Right cardiac atrium (tissue), 5 donors: Measurements from ENCODE around the gene RTN4RL1. TPM values are rescaled to one million over a fixed set of nuclear protein-coding genes. Genes with fewer than 3 reads are reported as not detected.
A peak's percentile ranks its signal among the peaks of the same experiment; 100 is the strongest.

Source experiments
- ATAC-seq, 2 donors: fragments of 200-7000 bp; cut with Tn5 transposase; one replicate each; pipeline versions ENCODE4 v1.8.0 to v1.9.1; 2020; ENCODE audit warnings: moderate library complexity in 2 of 2, mild to moderate bottlenecking in 1 of 2
- DNase-seq, 3 donors: peaks; one replicate each; pipeline ENCODE4 v3.0.0-alpha.2; 2020
- H3K27ac ChIP-seq: one replicate; pipeline ENCODE4 v1.5.1; 2013; ENCODE audit warnings: mild to moderate bottlenecking, low read length, control low read depth, moderate library complexity
- H3K27me3 ChIP-seq: one replicate; pipeline ENCODE4 v1.6.1; 2013; ENCODE audit not compliant: control insufficient read depth, insufficient read depth
- H3K4me1 ChIP-seq: one replicate; pipeline ENCODE4 v1.6.1; 2013; ENCODE audit warnings: low read length; ENCODE audit not compliant: control insufficient read depth, insufficient read depth
- H3K4me3 ChIP-seq: one replicate; pipeline ENCODE4 v1.5.1; 2013; ENCODE audit warnings: low read length, control low read depth
- H3K9me3 ChIP-seq: one replicate; pipeline ENCODE4 v1.6.1; 2013; ENCODE audit warnings: low read length; ENCODE audit not compliant: control insufficient read depth
- WGBS: extraction: QIAGEN DNeasy Blood & Tissue Kit; methylation state at CpG from one replicate; pipeline ENCODE4 v1.1.7; 2013; 5-methylcytosine and 5-hydroxymethylcytosine counted together
- intact Hi-C, 4 donors: fragments of 100-400 bp; cut with DNase I; formaldehyde crosslinking; loops; one replicate each; pipeline versions ENCODE4 v1.11.0 to v1.14.0; 2022 to 2023
- polyA plus RNA-seq: library from polyadenylated mRNA; stranded (reverse); fragments of 200-250 nt; gene quantifications from one replicate; pipeline ENCODE4 v1.2.3, GENCODE V29; 2013
- total RNA-seq, 4 donors: library from RNA; stranded (reverse); fragmentation: NEBNext Ultra II Directional; extraction: Animal tissue kit (Norgen Biotek cat#: 25700); gene quantifications; one replicate each; pipeline ENCODE4 v1.2.1, GENCODE V29; 2021
- donor health status: healthy with polysubstance abuse.
- donor health status: DM: no; HTN: yes; CAD: no.
- donor health status: DM: no; HTN: no; CAD: no.
- donor health status: DM: no; HTN: yes; CAD: no; lungs with severe emphysema.
- donor health status: DM: yes; HTN: yes; CAD: no.

Gene RTN4RL1
- total and polyA plus RNA-seq, 5 donors = 3.9 to 5.7 (median 4.4) TPM

DNA sequence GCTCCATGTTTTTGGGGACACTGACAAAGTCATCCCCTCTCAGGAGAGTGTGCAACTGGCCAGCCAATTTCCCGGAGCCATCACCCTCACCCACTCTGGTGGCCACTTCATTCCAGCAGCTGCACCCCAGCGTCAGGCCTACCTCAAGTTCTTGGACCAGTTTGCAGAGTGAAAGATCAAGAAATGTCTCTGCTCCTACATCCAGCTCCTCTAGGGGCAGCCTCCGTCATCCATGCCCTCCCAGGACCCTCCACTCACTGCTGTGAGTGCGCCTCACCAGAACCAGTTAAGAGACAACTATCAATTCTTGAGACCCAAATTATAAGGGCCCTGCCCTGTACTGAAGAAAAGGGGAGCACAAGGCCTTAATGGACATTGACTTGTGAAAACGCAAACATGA is 17.8 kb upstream of the RTN4RL1 start:
- no peak for DNase-seq
- H3K9me3 ChIP-seq = no peaks in the 10 kb centered on the region
- H3K4me3 ChIP-seq = no peak overlapping the region
- no peaks in the 10 kb centered on the region for H3K4me1 ChIP-seq
- H3K27me3 ChIP-seq = no peaks in the 10 kb centered on the region
- ATAC-seq = no peak
- H3K27ac ChIP-seq = no peak overlapping the region
- 78% methylated on average over 5 of the region's 5 CpGs for WGBS
- intact Hi-C loops = loop anchor here in 2 of 4 donors (10.0 kb wide), 1 partner anchor 368 kb away; no protein-coding TSS in a partner anchor

DNA sequence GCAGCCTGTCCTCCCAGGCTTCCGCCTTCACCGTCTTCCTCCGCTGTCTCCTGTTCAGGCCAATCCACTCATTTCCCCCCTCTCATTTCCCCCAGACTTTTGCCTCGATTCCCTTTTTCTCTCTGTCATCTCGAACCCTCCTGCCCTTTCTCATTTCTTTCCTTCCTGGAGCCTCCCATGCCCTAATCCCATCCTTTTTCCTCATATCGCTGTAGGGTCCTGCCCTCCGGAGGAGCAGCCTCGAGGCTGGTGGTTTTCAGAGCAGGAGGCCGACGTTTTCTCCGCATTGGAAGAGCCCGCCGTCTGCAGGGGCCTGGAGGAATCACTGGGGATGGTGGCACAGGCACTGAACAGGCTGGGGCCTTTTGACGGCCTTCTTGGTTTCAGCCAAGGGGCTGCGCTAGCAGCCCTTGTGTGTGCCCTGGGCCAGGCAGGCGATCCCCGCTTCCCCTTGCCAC is 17.3 kb upstream of the RTN4RL1 start:
- no peaks in the 10 kb centered on the region for H3K9me3 ChIP-seq
- H3K4me1 ChIP-seq = no peaks in the 10 kb centered on the region
- WGBS = 16% methylated on average over 17 of the region's 17 CpGs
- peak overlapping the region; percentile 83 for H3K27ac ChIP-seq
- intact Hi-C loops = loop anchor here in 2 of 4 donors (10.0 kb wide), 1 partner anchor 368 kb away; no protein-coding TSS in a partner anchor
- DNase-seq (peak in 1 of 3 donors; percentile 62), ATAC-seq (peak; percentile 3 to 8)
- H3K4me3 ChIP-seq = peak overlapping the region; percentile 61
- H3K27me3 ChIP-seq = no peaks in the 10 kb centered on the region

DNA sequence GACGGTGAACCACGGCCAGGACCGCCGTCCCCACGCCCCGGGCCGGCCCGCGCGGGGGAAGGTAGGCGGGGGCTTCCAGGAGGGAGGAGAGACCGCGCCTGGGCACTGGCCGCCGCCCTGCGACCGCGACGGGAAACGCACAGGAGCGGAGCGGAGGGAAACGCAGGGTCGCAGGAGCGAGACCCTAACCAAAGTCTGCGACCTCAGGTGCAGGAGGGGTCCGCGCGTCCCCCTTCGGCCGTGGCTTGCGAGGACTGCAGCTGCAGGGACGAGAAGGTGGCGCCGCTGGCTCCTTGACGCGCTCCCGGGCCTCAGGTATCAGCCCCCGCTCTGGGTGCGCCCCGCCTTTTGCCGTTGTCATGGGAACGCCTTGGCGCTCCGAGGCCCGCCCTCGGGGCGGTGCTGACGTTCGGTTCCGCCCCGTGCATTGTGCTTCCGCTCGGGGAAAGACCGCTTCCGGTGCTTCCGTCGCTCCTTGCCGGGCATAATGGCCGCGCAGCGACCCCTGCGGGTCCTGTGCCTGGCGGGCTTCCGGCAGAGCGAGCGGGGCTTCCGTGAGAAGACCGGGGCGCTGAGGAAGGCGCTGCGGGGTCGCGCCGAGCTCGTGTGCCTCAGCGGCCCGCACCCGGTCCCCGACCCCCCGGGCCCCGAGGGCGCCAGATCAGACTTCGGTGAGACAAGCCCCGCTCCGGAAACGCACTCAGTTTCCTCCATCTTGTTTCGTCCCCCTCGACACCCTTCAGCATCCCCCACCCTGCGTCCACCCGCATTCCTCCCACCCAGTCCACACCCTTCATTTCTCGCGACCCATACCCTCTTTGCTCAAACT is 16.6 kb upstream of the RTN4RL1 start, which contains the start of gene OVCA2:
Gene OVCA2, plus strand, starts transcription at position 462 of the 829 bp plus-strand sequence. Its CDS starts 26 bp downstream, at position 488.
- no peaks in the 10 kb centered on the region for H3K9me3 ChIP-seq
- peak within 1 kb of the TSS; percentile 61 for H3K4me3 ChIP-seq
- H3K27me3 ChIP-seq = no peaks in the 10 kb centered on the region
- no peaks in the 10 kb centered on the region for H3K4me1 ChIP-seq
- intact Hi-C loops = loop anchor here in 2 of 4 donors (10.0 kb wide), 1 partner anchor 367 kb away; no protein-coding TSS in a partner anchor
- H3K27ac ChIP-seq = peak within 1 kb of the TSS; percentile 83
- 1% methylated on average over 93 of the region's 93 CpGs for WGBS
- DNase-seq (peak; percentile 97 to 98 (median 97)), ATAC-seq (peak; percentile 94 to 96)

DNA sequence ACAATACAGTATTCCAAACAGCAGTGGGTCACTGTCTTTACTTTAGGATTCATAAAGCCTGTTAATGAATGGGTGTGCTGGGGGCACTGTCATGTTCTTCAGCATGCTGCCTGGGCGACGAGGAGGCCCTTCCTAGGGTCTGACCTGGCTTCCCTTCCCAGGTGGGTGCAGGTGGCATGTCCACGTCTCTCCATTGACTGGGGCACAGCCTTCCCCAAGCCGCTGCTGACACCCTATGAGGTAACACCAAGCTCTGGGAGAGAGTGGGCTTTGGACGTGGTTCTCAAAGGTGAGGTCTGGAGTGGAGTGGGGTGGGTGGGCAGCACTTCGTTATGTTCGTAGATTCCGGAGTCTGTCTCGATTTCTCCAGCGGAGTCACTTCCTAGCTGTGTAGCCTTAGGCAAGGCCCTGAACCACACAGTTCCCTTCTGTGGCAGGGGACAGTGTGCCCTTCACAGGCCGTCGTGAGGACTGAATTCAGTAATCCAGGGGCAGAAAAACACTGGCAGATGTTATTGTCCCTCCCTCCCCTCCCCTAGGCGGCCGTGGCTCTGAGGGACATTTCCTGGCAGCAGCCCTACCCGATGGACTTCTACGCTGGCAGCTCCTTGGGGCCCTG is 15.9 kb upstream of the RTN4RL1 start:
- Histone ChIP-seq H3K4me3 (peak overlapping the region; percentile 61), H3K27ac (peak overlapping the region; percentile 40), H3K9me3 (no peaks in the 10 kb centered on the region), H3K27me3 (no peaks in the 10 kb centered on the region), H3K4me1 (no peaks in the 10 kb centered on the region)
- ATAC-seq (peak in 1 of 2 donors; percentile 0), DNase-seq (peak in 1 of 3 donors; percentile 49)
- intact Hi-C loops = loop anchor here in 2 of 4 donors (10.0 kb wide), 1 partner anchor 366 kb away; no protein-coding TSS in a partner anchor
- 43% methylated on average over 16 of the region's 16 CpGs for WGBS

DNA sequence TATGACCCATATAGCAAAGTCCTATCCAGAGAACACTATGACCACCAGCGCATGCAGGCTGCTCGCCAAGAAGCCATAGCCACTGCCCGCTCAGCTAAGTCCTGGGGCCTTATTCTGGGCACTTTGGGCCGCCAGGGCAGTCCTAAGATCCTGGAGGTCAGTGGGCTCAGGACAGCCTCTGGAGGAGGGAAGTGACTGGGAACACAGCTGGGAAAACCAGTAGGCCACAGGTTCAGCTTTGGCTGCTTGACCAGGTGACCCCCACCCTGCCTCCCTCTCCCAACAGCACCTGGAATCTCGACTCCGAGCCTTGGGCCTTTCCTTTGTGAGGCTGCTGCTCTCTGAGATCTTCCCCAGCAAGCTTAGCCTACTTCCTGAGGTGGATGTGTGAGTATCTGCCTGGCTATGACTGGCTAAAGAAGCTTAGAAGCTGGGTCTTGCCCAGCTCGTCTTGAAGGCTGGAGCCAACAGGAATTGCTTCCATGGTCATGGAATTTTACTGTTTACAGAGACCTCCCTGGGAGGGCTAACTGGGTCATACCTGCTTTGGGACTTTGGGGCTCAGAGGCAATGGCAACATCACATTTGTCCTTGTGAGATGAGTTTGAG is 15.2 kb upstream of the RTN4RL1 start:
- ATAC-seq (no peak), DNase-seq (peak in 2 of 3 donors; percentile 47 to 63)
- intact Hi-C loops = loop anchor here in 2 of 4 donors (10.0 kb wide), 1 partner anchor 366 kb away; no protein-coding TSS in a partner anchor
- 82% methylated on average over 7 of the region's 7 CpGs for WGBS
- H3K27ac ChIP-seq = no peak overlapping the region
- no peaks in the 10 kb centered on the region for H3K4me1 ChIP-seq
- H3K27me3 ChIP-seq = no peaks in the 10 kb centered on the region
- H3K4me3 ChIP-seq = no peak overlapping the region
- H3K9me3 ChIP-seq = no peaks in the 10 kb centered on the region

DNA sequence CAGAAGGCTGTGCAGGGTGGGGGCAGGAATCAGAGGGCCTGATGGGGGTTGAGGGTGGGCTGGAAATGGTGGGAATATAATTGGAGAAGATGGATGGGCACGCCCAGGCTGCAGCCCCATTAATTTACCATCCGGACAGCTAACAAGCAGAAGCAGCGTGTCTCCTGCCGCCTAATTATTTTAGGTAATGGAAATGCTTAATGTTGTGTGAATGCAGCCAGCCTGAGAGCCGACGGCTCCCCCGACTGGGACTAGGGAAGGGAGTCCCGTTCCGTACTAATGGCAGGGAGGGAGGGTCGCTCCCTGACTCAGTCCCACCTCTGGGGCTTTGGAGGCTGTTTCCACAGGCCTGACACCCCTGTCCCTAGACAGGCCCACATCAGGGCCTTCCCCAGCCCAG is 12.0 kb upstream of the RTN4RL1 start:
- Histone ChIP-seq H3K4me3 (no peak overlapping the region), H3K4me1 (no peaks in the 10 kb centered on the region), H3K27me3 (no peaks in the 10 kb centered on the region), H3K9me3 (no peaks in the 10 kb centered on the region), H3K27ac (no peak overlapping the region)
- WGBS = 92% methylated on average over 10 of the region's 10 CpGs
- intact Hi-C loops = no loop called here
- ATAC-seq = no peak
- peak in 2 of 3 donors; percentile 38 to 40 for DNase-seq

DNA sequence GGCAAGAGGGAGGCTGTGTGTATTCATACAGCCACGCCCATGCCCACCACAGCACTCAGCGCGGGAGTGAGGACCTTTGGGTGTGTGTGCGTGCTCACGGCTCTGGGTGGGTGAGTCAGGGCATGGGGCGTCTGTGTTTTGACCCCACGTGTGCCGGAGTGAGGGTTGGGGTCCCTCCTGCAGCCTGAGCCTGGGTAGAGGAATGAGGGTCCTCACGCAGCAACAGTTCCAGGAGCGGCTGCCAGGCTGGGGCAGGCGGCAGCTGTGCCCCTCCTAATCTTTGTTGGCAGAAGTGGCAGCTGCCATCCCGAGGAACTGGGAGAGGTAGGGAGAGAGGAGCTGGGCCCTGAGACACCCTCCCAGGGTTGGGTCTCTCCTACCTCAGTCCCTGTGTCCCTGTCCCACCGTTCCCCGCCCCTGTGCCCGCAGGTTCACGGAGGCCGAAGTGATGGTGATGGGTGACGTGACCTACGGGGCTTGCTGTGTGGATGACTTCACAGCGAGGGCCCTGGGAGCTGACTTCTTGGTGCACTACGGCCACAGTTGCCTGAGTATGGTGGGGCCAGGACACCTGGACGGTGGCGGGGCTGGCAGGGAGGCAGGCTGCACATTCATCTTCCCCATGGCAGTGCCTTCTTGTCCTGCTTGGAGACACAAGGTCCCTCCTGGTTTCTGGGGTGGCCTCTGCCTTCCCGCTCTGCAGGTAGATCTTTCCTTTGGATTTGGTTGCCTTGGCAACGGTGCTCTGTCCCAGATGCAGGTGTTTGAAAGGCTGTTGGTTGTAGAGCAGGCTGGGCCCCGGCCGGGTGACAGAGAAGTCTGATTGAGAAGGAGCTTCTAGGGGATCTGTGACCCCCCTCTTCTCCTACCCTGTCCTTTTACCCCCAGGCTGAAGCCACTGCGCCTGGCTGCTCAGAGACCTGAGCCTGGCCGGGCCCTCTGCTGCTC is 10.7 kb upstream of the RTN4RL1 start:
- intact Hi-C loops = no loop called here
- no peaks in the 10 kb centered on the region for H3K27me3 ChIP-seq
- WGBS = 89% methylated on average over 29 of the region's 29 CpGs
- H3K9me3 ChIP-seq = no peaks in the 10 kb centered on the region
- no peak overlapping the region for H3K4me3 ChIP-seq
- no peak for ATAC-seq
- H3K4me1 ChIP-seq = peaks cover 2% of the 10 kb centered on the region
- DNase-seq = peak in 2 of 3 donors; percentile 43 to 56
- H3K27ac ChIP-seq = no peak overlapping the region

DNA sequence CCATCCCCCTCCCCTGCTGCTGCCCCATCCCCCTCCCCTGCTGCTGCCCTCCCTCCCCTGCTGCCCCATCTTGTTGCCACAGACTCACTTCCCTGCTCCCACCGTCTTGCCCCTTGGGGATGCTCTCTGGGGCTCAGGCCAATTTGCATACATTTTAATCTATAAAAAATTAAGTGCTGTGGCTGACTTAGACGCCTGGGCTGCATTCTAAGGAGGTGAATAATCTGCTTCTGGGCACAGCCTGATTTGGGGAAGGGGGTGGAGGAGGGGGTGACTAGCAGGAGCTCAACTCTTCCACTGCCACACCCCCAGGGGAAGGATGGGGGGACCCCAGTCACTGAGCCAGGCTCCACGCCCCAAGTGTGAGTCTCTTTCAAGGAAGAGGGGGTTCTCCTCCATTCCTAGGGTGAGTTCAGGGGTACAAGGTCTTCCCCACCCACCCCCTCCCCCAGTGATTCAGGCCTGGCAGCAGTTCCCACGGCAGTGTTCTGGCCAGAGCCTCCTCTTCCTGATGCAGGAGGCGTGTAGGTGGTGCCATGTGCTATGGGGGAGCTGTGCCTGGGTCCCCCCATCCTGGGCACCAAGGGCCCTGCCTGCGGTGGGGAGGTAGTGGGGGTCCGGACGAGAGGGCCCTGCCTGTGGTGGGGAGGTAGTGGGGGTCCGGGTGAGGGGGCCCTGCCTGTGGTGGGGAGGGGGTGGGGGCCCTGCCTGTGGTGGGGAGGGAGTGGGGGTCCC is 9.8 kb upstream of the RTN4RL1 start:
- 61% methylated on average over 9 of the region's 9 CpGs for WGBS
- no peak overlapping the region for H3K4me3 ChIP-seq
- ATAC-seq (no peak), DNase-seq (peak in 1 of 3 donors; percentile 45)
- peaks cover 2% of the 10 kb centered on the region for H3K4me1 ChIP-seq
- no peak overlapping the region for H3K27ac ChIP-seq
- H3K9me3 ChIP-seq = no peaks in the 10 kb centered on the region
- no peaks in the 10 kb centered on the region for H3K27me3 ChIP-seq
- intact Hi-C loops = no loop called here

DNA sequence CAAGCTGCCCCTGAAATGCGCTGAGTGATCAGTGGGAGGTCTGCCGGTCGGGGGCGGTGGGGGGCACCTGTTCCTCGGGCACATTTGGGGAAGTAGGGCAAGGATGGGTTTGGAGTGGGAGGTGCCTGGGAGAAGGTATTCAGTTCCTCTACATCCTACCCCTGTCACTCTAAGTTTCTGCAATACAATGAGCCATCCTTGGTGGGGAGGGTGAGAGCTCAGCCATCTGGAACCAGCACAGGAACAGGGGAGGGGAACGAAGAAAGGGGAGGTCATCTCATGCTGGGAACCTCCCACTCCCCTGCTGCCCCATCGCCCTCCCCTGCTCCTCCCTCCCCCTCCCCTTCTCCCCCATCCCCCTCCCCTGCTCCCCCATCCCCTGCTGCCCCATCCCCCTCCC is 9.0 kb upstream of the RTN4RL1 start:
- intact Hi-C loops = no loop called here
- H3K9me3 ChIP-seq = no peaks in the 10 kb centered on the region
- peak in 1 of 3 donors; percentile 0 for DNase-seq
- peaks cover 2% of the 10 kb centered on the region for H3K4me1 ChIP-seq
- WGBS = 80% methylated on average over 7 of the region's 7 CpGs
- H3K4me3 ChIP-seq = no peak overlapping the region
- H3K27ac ChIP-seq = no peak overlapping the region
- ATAC-seq = no peak
- no peaks in the 10 kb centered on the region for H3K27me3 ChIP-seq
